ENCODE measurements around the gene C11orf86. TPM values are rescaled to one million over a fixed set of nuclear protein-coding genes. Genes with fewer than 3 reads are reported as not detected.

Gene C11orf86
- total and polyA plus RNA-seq, 10 of the 15 experiments (the other 5 are each of a cell fraction or from before 2014, with no cell fraction given), result not detected

DNA sequence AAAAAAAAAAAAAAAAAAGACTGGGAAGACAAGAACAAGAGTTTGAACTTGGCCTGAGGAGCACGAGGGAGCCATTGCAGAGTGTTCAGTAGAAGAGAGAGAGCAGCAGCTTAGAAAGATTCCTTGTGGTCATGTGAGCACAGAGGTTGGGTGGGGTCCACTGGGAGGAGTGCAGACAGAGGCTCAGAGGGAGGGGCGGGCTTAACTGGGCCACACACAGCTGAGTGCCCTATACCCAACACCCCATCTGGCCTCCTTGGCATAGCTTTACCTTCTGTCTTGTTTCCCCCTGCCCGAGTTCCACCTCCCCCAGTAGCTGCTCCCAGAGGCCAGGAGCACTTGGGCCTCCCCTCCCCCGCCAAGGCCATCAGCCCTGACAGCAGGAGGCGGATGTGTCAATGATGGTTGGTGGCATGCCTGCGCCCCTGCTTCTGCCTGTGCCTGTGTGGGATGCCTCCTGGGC is 12.1 kb downstream of the C11orf86 start:
- no peak for TF ChIP-seq RBBP5 (conservative IDR thresholded peaks at IDR 0.05)
- TF ChIP-seq, protein P1, sequence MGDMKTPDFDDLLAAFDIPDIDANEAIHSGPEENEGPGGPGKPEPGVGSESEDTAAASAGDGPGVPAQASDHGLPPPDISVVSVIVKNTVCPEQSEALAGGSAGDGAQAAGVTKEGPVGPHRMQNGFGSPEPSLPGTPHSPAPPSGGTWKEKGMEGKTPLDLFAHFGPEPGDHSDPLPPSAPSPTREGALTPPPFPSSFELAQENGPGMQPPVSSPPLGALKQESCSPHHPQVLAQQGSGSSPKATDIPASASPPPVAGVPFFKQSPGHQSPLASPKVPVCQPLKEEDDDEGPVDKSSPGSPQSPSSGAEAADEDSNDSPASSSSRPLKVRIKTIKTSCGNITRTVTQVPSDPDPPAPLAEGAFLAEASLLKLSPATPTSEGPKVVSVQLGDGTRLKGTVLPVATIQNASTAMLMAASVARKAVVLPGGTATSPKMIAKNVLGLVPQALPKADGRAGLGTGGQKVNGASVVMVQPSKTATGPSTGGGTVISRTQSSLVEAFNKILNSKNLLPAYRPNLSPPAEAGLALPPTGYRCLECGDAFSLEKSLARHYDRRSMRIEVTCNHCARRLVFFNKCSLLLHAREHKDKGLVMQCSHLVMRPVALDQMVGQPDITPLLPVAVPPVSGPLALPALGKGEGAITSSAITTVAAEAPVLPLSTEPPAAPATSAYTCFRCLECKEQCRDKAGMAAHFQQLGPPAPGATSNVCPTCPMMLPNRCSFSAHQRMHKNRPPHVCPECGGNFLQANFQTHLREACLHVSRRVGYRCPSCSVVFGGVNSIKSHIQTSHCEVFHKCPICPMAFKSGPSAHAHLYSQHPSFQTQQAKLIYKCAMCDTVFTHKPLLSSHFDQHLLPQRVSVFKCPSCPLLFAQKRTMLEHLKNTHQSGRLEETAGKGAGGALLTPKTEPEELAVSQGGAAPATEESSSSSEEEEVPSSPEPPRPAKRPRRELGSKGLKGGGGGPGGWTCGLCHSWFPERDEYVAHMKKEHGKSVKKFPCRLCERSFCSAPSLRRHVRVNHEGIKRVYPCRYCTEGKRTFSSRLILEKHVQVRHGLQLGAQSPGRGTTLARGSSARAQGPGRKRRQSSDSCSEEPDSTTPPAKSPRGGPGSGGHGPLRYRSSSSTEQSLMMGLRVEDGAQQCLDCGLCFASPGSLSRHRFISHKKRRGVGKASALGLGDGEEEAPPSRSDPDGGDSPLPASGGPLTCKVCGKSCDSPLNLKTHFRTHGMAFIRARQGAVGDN (IDR thresholded peaks at IDR 0.05), result no peak
- no peak for TF ChIP-seq RELA (IDR thresholded peaks at IDR 0.05; ENCODE audit: borderline replicate concordance, partially characterized antibody)
- no peak for TF ChIP-seq PAX5 (IDR thresholded peaks at IDR 0.05; ENCODE audit: borderline replicate concordance, low read depth, low read length)
- TF ChIP-seq, protein P2, sequence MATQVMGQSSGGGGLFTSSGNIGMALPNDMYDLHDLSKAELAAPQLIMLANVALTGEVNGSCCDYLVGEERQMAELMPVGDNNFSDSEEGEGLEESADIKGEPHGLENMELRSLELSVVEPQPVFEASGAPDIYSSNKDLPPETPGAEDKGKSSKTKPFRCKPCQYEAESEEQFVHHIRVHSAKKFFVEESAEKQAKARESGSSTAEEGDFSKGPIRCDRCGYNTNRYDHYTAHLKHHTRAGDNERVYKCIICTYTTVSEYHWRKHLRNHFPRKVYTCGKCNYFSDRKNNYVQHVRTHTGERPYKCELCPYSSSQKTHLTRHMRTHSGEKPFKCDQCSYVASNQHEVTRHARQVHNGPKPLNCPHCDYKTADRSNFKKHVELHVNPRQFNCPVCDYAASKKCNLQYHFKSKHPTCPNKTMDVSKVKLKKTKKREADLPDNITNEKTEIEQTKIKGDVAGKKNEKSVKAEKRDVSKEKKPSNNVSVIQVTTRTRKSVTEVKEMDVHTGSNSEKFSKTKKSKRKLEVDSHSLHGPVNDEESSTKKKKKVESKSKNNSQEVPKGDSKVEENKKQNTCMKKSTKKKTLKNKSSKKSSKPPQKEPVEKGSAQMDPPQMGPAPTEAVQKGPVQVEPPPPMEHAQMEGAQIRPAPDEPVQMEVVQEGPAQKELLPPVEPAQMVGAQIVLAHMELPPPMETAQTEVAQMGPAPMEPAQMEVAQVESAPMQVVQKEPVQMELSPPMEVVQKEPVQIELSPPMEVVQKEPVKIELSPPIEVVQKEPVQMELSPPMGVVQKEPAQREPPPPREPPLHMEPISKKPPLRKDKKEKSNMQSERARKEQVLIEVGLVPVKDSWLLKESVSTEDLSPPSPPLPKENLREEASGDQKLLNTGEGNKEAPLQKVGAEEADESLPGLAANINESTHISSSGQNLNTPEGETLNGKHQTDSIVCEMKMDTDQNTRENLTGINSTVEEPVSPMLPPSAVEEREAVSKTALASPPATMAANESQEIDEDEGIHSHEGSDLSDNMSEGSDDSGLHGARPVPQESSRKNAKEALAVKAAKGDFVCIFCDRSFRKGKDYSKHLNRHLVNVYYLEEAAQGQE (IDR thresholded peaks at IDR 0.05; ENCODE audit: low read depth, low read length), result no peak
- TF ChIP-seq NFYB (IDR thresholded peaks at IDR 0.05; ENCODE audit: insufficient read depth, low read depth, low read length), result no peak
- TF ChIP-seq SIX5 (IDR thresholded peaks at IDR 0.05; ENCODE audit: low read depth, low read length, severe bottlenecking), result no peak
- no peak for TF ChIP-seq NR2F1 (conservative IDR thresholded peaks at IDR 0.05)
- TF ChIP-seq NRF1 (conservative IDR thresholded peaks at IDR 0.05; ENCODE audit: low read depth, low read length), result no peak
- TF ChIP-seq STAT3 (IDR thresholded peaks at IDR 0.05; ENCODE audit: low read depth, low read length), result no peak
- TF ChIP-seq, protein P3, sequence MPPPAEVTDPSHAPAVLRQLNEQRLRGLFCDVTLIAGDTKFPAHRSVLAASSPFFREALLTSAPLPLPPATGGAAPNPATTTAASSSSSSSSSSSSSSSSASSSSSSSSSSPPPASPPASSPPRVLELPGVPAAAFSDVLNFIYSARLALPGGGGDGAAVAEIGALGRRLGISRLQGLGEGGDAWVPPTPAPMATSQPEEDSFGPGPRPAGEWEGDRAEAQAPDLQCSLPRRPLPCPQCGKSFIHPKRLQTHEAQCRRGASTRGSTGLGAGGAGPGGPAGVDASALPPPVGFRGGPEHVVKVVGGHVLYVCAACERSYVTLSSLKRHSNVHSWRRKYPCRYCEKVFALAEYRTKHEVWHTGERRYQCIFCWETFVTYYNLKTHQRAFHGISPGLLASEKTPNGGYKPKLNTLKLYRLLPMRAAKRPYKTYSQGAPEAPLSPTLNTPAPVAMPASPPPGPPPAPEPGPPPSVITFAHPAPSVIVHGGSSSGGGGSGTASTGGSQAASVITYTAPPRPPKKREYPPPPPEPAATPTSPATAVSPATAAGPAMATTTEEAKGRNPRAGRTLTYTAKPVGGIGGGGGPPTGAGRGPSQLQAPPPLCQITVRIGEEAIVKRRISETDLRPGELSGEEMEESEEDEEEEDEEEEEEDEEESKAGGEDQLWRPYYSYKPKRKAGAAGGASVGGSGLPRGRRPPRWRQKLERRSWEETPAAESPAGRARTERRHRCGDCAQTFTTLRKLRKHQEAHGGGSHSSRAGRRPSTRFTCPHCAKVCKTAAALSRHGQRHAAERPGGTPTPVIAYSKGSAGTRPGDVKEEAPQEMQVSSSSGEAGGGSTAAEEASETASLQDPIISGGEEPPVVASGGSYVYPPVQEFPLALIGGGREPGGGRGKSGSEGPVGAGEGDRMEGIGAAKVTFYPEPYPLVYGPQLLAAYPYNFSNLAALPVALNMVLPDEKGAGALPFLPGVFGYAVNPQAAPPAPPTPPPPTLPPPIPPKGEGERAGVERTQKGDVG (CRISPR knock-in tag; IDR thresholded peaks at IDR 0.05), result no peak
- TF ChIP-seq JUNB (IDR thresholded peaks at IDR 0.05), result no peak
- no peaks in the 10 kb centered on the region for H4K20me1 ChIP-seq (ENCODE audit: control insufficient read depth, insufficient read depth)
- ATAC-seq, result no peak
- no peak overlapping the region for H2AFZ ChIP-seq (ENCODE audit: control insufficient read depth, low read depth, low read length)
- H3K36me3 ChIP-seq (ENCODE audit: control insufficient read depth in 2 of 2, insufficient read depth in 2 of 2, low read length in 1 of 2), result no peaks in the 10 kb centered on the region
- DNase-seq (ENCODE audit: low read depth, low spot score), result no peak
- no peak for FAIRE-seq
- SMC1A ChIA-PET (ENCODE audit: uncharacterized antibody, unreplicated experiment), result no interaction called here
- no peak overlapping the region for H3K9ac ChIP-seq (ENCODE audit: control insufficient read depth, insufficient read depth, low read length)
- RAD21 ChIA-PET (ENCODE audit: unreplicated experiment), result no interaction called here
- no peak overlapping the region for H3K4me2 ChIP-seq (ENCODE audit: control insufficient read depth, insufficient read depth)
- POLR2A ChIA-PET, result no interaction called here
- H3K27me3 ChIP-seq (replicated peaks in 1 of 2; ENCODE audit: control insufficient read depth in 2 of 2, insufficient read depth in 2 of 2, low read length in 1 of 2), result no peaks in the 10 kb centered on the region
- no peak overlapping the region for H3K27ac ChIP-seq (ENCODE audit: control insufficient read depth, insufficient read depth)
- no TSS peak for BruUV-seq (replicated peaks)
- no peaks in the 10 kb centered on the region; the same call in 2 of the 3 replicates for H3K9me3 ChIP-seq (replicated peaks; ENCODE audit: control insufficient read depth, insufficient read depth, low read length)
- no peak overlapping the region for H3K4me3 ChIP-seq
- CTCF ChIA-PET, result interaction anchor here (0.6 kb wide), 1 partner anchor 114 kb away, joined by 4 read pairs; no protein-coding TSS in a partner anchor
- in situ Hi-C loops (cut with MboI) (no loop called here), intact Hi-C loops (cut with micrococcal nuclease; ENCODE audit: unreplicated experiment) (no loop called here)
- no peaks in the 10 kb centered on the region for H3K79me2 ChIP-seq (ENCODE audit: control insufficient read depth, insufficient read depth, low read length)
- 20% methylated on average over 5 of the region's 6 CpGs for WGBS (ENCODE audit: insufficient coverage, insufficient replicate concordance, low lambda C conversion rate, missing lambda C conversion rate)
- H3K4me1 ChIP-seq (ENCODE audit: control insufficient read depth, insufficient read depth, low read length), result peaks cover 2% of the 10 kb centered on the region; the same call in 1 of the 2 replicates
